Choroid plexus epithelial cell (primary cell): Measurements from ENCODE around the gene C2CD2L.

Experiments
- DNase-seq: peaks from one replicate; pipeline ENCODE4 v3.0.0-alpha.2; 2010; ENCODE audit warnings: low read depth
- H3K4me3 ChIP-seq: 2 replicates; pipeline ENCODE4 v1.5.1; 2011; ENCODE audit warnings: low read depth, mild to moderate bottlenecking, control low read depth, low read length, moderate library complexity
- TF ChIP-seq, protein P1 (sequence below): conservative IDR thresholded peaks from 2 replicates; pipeline ENCODE4 v1.5.1; 2011; ENCODE audit warnings: low read depth, mild to moderate bottlenecking, control low read depth, inconsistent platforms, low read length, moderate library complexity

The C2CD2L gene

DNA sequence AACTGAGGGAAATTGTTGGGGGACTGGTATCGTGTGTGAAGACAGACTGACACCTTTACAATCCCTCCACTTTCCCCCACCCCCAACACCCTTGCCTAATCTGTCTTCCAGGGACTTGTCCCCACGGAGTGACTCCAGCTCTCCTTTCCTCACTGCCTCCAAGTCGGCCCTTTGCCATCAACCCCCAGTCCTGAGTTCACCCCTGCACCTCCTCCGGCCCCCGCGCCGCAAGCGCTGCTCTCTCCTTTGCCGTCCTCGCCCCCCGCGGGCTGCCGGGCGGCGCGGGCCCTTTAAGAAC lies 41.5 kb downstream of the C2CD2L start:
- peak overlapping the region; percentile 63 for H3K4me3 ChIP-seq
- no peak for DNase-seq
- TF ChIP-seq, protein P1, sequence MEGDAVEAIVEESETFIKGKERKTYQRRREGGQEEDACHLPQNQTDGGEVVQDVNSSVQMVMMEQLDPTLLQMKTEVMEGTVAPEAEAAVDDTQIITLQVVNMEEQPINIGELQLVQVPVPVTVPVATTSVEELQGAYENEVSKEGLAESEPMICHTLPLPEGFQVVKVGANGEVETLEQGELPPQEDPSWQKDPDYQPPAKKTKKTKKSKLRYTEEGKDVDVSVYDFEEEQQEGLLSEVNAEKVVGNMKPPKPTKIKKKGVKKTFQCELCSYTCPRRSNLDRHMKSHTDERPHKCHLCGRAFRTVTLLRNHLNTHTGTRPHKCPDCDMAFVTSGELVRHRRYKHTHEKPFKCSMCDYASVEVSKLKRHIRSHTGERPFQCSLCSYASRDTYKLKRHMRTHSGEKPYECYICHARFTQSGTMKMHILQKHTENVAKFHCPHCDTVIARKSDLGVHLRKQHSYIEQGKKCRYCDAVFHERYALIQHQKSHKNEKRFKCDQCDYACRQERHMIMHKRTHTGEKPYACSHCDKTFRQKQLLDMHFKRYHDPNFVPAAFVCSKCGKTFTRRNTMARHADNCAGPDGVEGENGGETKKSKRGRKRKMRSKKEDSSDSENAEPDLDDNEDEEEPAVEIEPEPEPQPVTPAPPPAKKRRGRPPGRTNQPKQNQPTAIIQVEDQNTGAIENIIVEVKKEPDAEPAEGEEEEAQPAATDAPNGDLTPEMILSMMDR, result no peak

DNA sequence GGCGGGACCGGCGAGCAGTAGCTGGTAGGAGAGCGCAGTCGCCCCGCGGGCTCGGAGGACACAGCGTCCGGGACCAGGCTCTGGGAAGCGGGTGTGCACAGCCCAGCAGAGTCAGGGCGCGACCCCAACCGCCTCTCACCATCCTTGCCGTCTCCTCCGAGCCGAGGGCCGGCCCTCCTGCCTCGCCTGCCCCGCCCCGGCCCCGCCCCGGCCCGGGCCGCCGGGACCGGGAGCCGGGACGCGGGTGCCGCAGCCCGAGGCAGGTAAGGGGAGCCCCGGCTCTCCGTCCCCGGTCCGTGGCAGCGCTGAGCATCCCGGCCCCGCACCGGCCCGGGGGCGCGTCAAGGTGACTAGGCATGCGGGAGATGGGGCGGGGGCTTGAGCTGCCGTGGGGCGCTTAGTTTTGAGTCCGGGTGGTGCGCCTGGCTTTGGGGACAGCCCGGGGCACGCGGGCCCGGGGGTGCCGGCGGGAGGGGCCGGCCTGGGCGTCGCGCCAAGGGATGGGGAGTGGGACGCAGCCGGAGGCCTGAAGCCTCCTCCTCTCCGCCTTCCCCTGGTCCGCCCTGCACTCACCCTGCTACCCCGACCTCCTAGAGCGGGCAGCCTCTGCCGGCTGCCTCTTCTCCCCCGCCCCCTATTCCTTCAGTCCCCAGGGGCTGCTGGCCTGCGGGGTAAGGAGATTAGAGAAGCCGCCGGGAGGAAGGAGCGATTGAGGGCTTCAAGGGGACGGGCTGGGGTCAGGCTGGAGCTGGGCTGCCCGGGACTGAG lies 42.1 kb downstream of the C2CD2L start, which contains the start of gene ABCG4:
Gene ABCG4, plus strand, starts transcription at position 35 of the 768 bp plus-strand sequence. CDS start 914 bp downstream, outside the sequence.
- TF ChIP-seq, protein P1, result no peak
- peak within 1 kb of the TSS; percentile 63 for H3K4me3 ChIP-seq
- DNase-seq, result peak; percentile 9

DNA sequence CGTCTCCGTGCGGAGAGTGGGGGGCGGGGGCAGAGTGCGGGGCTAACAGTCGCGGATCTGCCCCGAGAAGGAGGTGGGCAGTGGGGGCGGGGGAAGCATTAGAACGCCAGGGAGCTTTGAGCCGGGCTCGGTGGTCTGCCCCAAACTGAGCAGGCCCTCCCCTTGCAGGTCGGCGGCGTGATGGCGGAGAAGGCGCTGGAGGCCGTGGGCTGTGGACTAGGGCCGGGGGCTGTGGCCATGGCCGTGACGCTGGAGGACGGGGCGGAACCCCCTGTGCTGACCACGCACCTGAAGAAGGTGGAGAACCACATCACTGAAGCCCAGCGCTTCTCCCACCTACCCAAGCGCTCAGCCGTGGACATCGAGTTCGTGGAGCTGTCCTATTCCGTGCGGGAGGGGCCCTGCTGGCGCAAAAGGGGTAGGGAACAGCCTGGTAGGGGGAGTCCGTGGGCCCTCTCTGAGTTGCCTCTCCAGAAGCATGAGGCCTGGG lies 42.7 kb downstream of the C2CD2L start:
- TF ChIP-seq, protein P1, result no peak
- H3K4me3 ChIP-seq, result peak overlapping the region; percentile 63
- DNase-seq, result no peak

DNA sequence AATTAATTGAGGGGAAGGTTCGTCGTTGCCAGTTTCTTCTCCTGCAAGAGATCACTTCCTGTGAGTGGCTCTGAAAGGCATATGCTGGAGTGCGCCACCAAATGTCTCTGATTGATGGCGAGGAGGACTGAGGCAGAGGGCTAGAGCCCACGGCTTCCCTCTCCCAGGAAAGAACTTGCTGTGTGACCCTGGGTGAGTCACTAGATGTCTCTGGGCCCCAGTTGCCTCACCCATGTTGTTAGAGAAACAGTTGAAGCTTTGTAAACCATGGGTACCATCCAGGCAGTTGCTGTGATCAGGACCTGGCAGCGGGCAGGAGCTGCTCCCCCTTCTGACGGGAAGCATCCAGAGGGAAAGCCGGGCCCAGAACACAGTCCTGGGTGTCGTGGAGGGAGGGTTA lies 44.9 kb downstream of the C2CD2L start:
- TF ChIP-seq, protein P1, result no peak
- DNase-seq, result no peak
- H3K4me3 ChIP-seq, result no peak overlapping the region

DNA sequence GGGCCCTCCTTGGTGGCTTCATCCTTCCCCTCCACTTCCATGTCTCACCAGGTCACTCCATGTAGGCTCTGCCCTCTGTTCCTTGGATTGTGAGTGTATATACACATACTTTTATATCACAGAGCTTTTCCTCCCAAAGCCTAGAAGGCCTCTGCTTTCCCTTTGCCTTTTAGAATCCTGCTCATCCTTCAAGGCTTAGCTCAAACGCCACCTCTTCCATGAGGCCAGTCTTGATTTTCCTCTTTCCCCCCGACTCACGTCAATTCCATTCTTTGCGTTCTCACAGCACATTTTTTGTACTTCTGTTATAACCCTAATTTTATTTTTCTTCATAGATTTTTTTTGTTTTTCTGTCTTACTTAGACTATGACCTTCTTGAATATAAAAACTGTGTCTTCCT lies 45.5 kb downstream of the C2CD2L start:
- DNase-seq, result no peak
- TF ChIP-seq, protein P1, result no peak
- no peak overlapping the region for H3K4me3 ChIP-seq

DNA sequence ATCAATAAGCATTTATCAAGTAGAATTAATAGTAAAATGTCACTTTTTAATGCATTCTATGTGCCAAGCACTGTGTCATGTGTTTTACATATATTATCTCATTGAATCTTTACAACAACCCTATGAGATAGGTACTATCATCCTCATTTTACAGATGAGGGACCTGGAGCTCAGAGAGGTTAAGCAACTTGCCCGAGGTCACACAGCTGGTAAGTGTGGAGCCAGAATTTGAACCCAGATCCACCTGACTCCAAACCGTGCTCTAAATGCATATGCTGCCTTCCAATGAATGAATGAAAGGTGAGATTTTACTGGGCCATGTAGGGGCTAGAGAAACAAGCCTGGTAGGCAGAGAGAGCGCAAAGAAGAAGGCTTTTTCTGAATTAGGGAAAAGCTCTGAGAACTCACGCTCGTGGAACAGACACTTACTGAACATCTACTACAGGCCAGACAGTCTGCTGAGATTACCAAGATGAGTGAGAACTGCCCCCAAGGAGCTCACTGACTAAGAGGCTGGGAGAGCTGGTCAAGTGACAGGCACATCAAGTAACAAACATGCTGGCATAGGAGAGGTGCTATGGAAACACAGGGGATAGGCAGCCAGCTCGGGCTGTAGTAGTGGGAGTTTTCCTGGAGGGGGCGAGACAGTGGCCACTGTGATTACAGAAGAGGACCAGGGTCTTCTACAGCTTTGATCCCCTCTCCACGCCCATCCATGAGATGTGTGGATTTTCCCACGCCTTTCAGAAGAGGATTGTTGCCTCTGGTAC lies 46.1 kb downstream of the C2CD2L start:
- no peak overlapping the region for H3K4me3 ChIP-seq
- no peak for DNase-seq
- TF ChIP-seq, protein P1, result peak; percentile 20

DNA sequence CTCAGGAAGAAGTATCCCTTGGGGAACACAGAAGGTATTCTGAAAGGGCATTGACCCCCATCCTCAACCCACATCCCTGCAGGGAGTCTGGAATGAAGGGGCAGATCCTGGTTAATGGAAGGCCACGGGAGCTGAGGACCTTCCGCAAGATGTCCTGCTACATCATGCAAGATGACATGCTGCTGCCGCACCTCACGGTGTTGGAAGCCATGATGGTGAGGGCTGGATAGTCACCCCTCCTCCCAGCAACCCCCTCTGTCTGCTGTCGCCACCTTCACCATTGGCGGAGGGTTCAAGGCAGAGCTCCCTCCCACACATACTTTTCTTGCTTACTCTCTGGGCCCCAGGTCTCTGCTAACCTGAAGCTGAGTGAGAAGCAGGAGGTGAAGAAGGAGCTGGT lies 47.0 kb downstream of the C2CD2L start:
- no peak overlapping the region for H3K4me3 ChIP-seq
- no peak for DNase-seq
- TF ChIP-seq, protein P1, result no peak
